IMR-90 (cell line): ENCODE data around the gene TRMT10B. TPM values are rescaled to one million over a fixed set of nuclear protein-coding genes. Genes with fewer than 3 reads are reported as not detected.

Source experiments
- ATAC-seq: fragments of 200-7000 bp; cut with Tn5 transposase; 2 replicates; pipeline ENCODE4 v1.9.1; 2020; ENCODE audit warnings: low read depth, mild to moderate bottlenecking, moderate library complexity
- BruUV-seq: library from RNA; stranded (reverse); fragments of 400-500 nt; replicated peaks from 2 replicates; lab custom pipeline; 2021; lab: Mats Ljungman, UMichigan
- CTCF ChIA-PET: fragments of 300-600 bp; formaldehyde crosslinking; extraction: SDS; loops from one replicate; lab custom pipeline; 2021; ENCODE audit warnings: antibody characterized with exemption; lab: Yijun Ruan, JAX
- POLR2A ChIA-PET: fragments of 300-600 bp; sonication (Branson Sonifier 250); formaldehyde crosslinking; loops from one replicate; lab custom pipeline; 2022; ENCODE audit warnings: antibody characterized with exemption; ENCODE audit not compliant: unreplicated experiment; lab: Charles Lee
- DNase-seq: peaks from one replicate; pipeline ENCODE4 v3.0.0; 2013
- H2AFZ ChIP-seq: replicated peaks from 2 replicates; pipeline ENCODE3; 2013; ENCODE audit warnings: low read length, mild to moderate bottlenecking; ENCODE audit not compliant: poor library complexity
- H2AK5ac ChIP-seq: 2 replicates; pipeline ENCODE4 v1.6.1; 2013; ENCODE audit warnings: low read depth, low read length, inconsistent platforms
- H2AK9ac ChIP-seq: replicated peaks from 2 replicates; pipeline ENCODE3; 2013; ENCODE audit warnings: mild to moderate bottlenecking, low read depth, low read length, moderate library complexity; ENCODE audit not compliant: poor library complexity
- H2BK120ac ChIP-seq: 2 replicates; pipeline ENCODE4 v1.6.1; 2013; ENCODE audit warnings: low read depth, low read length, inconsistent platforms
- H2BK15ac ChIP-seq: 3 replicates; pipeline ENCODE4 v1.6.1; 2013; ENCODE audit warnings: low read depth, low read length, inconsistent platforms
- H2BK20ac ChIP-seq: 2 replicates; pipeline ENCODE4 v1.6.1; 2013; ENCODE audit warnings: low read depth, mild to moderate bottlenecking, inconsistent platforms, low read length, moderate library complexity
- H2BK5ac ChIP-seq: 2 replicates; pipeline ENCODE4 v1.6.1; 2013; ENCODE audit warnings: mild to moderate bottlenecking, low read depth, low read length, inconsistent platforms; ENCODE audit not compliant: poor library complexity, severe bottlenecking
- H3K14ac ChIP-seq: replicated peaks from 2 replicates; pipeline ENCODE4 v1.6.1; 2013; ENCODE audit warnings: low read depth, low read length, inconsistent platforms
- H3K18ac ChIP-seq: 2 replicates; pipeline ENCODE4 v1.6.1; 2013; ENCODE audit warnings: low read depth, low read length, control low read depth
- H3K23ac ChIP-seq: 2 replicates; pipeline ENCODE4 v1.6.1; 2013; ENCODE audit warnings: low read depth, low read length, inconsistent platforms
- H3K27ac ChIP-seq: 2 replicates; pipeline ENCODE4 v1.5.1; 2013; ENCODE audit warnings: mild to moderate bottlenecking, control low read depth, low read length; ENCODE audit not compliant: insufficient read depth
- H3K27me3 ChIP-seq: 2 replicates; pipeline ENCODE4 v1.6.1; 2013; ENCODE audit warnings: low read length; ENCODE audit not compliant: control insufficient read depth, insufficient read depth
- H3K36me3 ChIP-seq: 2 replicates; pipeline ENCODE4 v1.6.1; 2013; ENCODE audit warnings: low read length, mixed read lengths; ENCODE audit not compliant: control insufficient read depth, insufficient read depth
- H3K4ac ChIP-seq: 2 replicates; pipeline ENCODE4 v1.6.1; 2013; ENCODE audit warnings: low read depth, low read length, inconsistent platforms
- H3K4me1 ChIP-seq: 2 replicates; pipeline ENCODE4 v1.6.1; 2013; ENCODE audit warnings: low read length, mixed read lengths; ENCODE audit not compliant: control insufficient read depth, insufficient read depth
- H3K4me2 ChIP-seq: 2 replicates; pipeline ENCODE4 v1.6.1; 2013; ENCODE audit warnings: low read depth, mild to moderate bottlenecking, control low read depth, low read length, moderate library complexity
- H3K4me3 ChIP-seq: 2 replicates; pipeline ENCODE4 v1.5.1; 2013; ENCODE audit warnings: low read depth, mild to moderate bottlenecking, control low read depth, low read length, moderate library complexity; ENCODE audit not compliant: insufficient read depth
- H3K56ac ChIP-seq: 2 replicates; pipeline ENCODE4 v1.6.1; 2013; ENCODE audit warnings: low read length, inconsistent platforms; ENCODE audit not compliant: insufficient read depth; ENCODE audit errors: extremely low read depth
- H3K79me1 ChIP-seq, 2 experiments: 2 replicates each; pipeline ENCODE4 v1.6.1; 2013; ENCODE audit warnings: low read length in 2 of 2, inconsistent platforms in 1 of 2, low read depth in 1 of 2
- H3K9ac ChIP-seq: 2 replicates; pipeline ENCODE4 v1.6.1; 2013; ENCODE audit warnings: low read depth, low read length, control low read depth
- H3K9me1 ChIP-seq: 2 replicates; pipeline ENCODE4 v1.6.1; 2013; ENCODE audit warnings: low read length, inconsistent platforms; ENCODE audit not compliant: insufficient read depth
- H3K9me3 ChIP-seq: 2 replicates; pipeline ENCODE4 v1.6.1; 2013; ENCODE audit warnings: low read length; ENCODE audit not compliant: control insufficient read depth, insufficient read depth
- H4K20me1 ChIP-seq: 2 replicates; pipeline ENCODE4 v1.6.1; 2013; ENCODE audit warnings: low read length, inconsistent platforms; ENCODE audit not compliant: insufficient read depth
- H4K5ac ChIP-seq: 2 replicates; pipeline ENCODE4 v1.6.1; 2013; ENCODE audit warnings: mild to moderate bottlenecking, low read depth, low read length, control low read depth
- H4K8ac ChIP-seq, 2 experiments: 2 replicates each; pipeline ENCODE4 v1.6.1; 2013; ENCODE audit warnings: low read depth in 2 of 2, low read length in 2 of 2, control low read depth in 1 of 2, inconsistent platforms in 1 of 2
- H4K91ac ChIP-seq: 2 replicates; pipeline ENCODE4 v1.6.1; 2013; ENCODE audit warnings: low read depth, low read length, inconsistent platforms; ENCODE audit not compliant: insufficient read depth
- BHLHE40 ChIP-seq: fragments of 150-350 bp; IDR thresholded peaks from 2 replicates; pipeline ENCODE4 v1.6.1; 2016; ENCODE audit warnings: mild to moderate bottlenecking, low read depth, low read length
- ELK1 ChIP-seq: fragments of 150-350 bp; IDR thresholded peaks from 2 replicates; pipeline ENCODE4 v1.6.1; 2016; ENCODE audit warnings: low read depth, mild to moderate bottlenecking, low read length, moderate library complexity, borderline replicate concordance
- FOS ChIP-seq: fragments of 150-350 bp; IDR thresholded peaks from 2 replicates; pipeline ENCODE4 v1.6.1; 2016; ENCODE audit warnings: low read depth, low read length
- MAFK ChIP-seq: IDR thresholded peaks from 2 replicates; pipeline ENCODE4 v1.6.1; 2012; ENCODE audit warnings: low read depth, low read length, improper control_type of control experiment
- POLR2A ChIP-seq: IDR thresholded peaks from 2 replicates; pipeline ENCODE4 v1.6.1; 2012; ENCODE audit warnings: mild to moderate bottlenecking, low read depth, low read length
- SMC3 ChIP-seq: fragments of 150-350 bp; IDR thresholded peaks from 2 replicates; pipeline ENCODE4 v1.6.1; 2016; ENCODE audit warnings: low read depth, mild to moderate bottlenecking, antibody characterized with exemption, low read length, moderate library complexity
- WGBS, 2 experiments: methylation state at CpG; one replicate each; pipeline versions ENCODE4 v1.1.5 to v1.1.7; 2013; ENCODE audit warnings: missing lambda C conversion rate in 2 of 2; ENCODE audit not compliant: insufficient read length in 1 of 2; ENCODE audit errors: extremely low coverage in 2 of 2; 5-methylcytosine and 5-hydroxymethylcytosine counted together
- dilution Hi-C: fragments of 300-500 bp; cut with HindIII; formaldehyde crosslinking; loops from one replicate; pipeline ENCODE4 v1.14.3; 2018; ENCODE audit warnings: low sequenced_read_pairs; ENCODE audit not compliant: unreplicated experiment
- in situ Hi-C: fragments of 300-500 bp; cut with MboI; formaldehyde crosslinking; loops from 3 replicates; pipeline ENCODE4 v1.14.3; 2019; ENCODE audit warnings: low sequenced_read_pairs, inconsistent platforms, mixed read lengths
- intact Hi-C: fragments of 100-400 bp; cut with micrococcal nuclease; formaldehyde crosslinking; loops from 2 replicates; pipeline ENCODE4 v1.10.0; 2022
- polyA plus RNA-seq, 3 experiments: library from polyadenylated mRNA; depleted of rRNA; stranded (reverse); fragments of >200 nt; gene quantifications; 2 replicates each; pipeline ENCODE4 v1.2.3, GENCODE V29; 2012; ENCODE audit warnings: low replicate concordance in 1 of 3
- total RNA-seq: library from RNA; depleted of rRNA; stranded (reverse); fragments of >200 nt; gene quantifications from 2 replicates; pipeline ENCODE4 v1.2.3, GENCODE V29; 2012

Gene TRMT10B
- total and polyA plus RNA-seq, 2 of the 4 experiments (the other 2 are of a cell fraction): 2.3 to 4.5 TPM

GRCh38 chr9:37796232-37796631 is 42.6 kb downstream of the TRMT10B start:
- Histone ChIP-seq H3K27ac (no peak overlapping the region), H3K14ac (no peak overlapping the region), H2BK20ac (no peak overlapping the region), H2AK9ac (no peak overlapping the region), H2AK5ac (no peak overlapping the region), H3K4me1 (no peaks in the 10 kb centered on the region), H2AFZ (no peak overlapping the region), H4K20me1 (0 out of 2 replicates have a peak, but pooled peaks cover under 1% of the 10 kb centered on the region), H2BK120ac (no peak overlapping the region), H3K18ac (no peak overlapping the region), H2BK15ac (no peak overlapping the region), H3K23ac (no peak overlapping the region), H4K8ac (no peak overlapping the region), H3K4me2 (no peak overlapping the region), H3K27me3 (no peaks in the 10 kb centered on the region), H3K4ac (no peak overlapping the region), H3K9ac (no peak overlapping the region), H4K5ac (no peak overlapping the region), H2BK5ac (no peak overlapping the region), H3K9me1 (0 out of 2 replicates have a peak, but pooled peaks cover 3% of the 10 kb centered on the region), H3K9me3 (no peaks in the 10 kb centered on the region), H3K36me3 (no peaks in the 10 kb centered on the region), H3K4me3 (no peak overlapping the region), H3K56ac (no peak overlapping the region), H3K79me1 (peaks cover 8 to 16% of the 10 kb centered on the region in 2 experiments), H4K91ac (no peak overlapping the region)
- DNase-seq (no peak), ATAC-seq (no peak)
- WGBS, 2 experiments: no CpG with 5 or more reads among the region's 2 CpGs
- in situ Hi-C loops: no loop called here
- no peak for TF ChIP-seq BHLHE40
- no peak for TF ChIP-seq MAFK
- no peak for TF ChIP-seq SMC3
- no peak for TF ChIP-seq FOS
- TF ChIP-seq POLR2A: no peak
- no peak for TF ChIP-seq ELK1
- ChIA-PET CTCF (no interaction called here), POLR2A (no interaction called here)
- intact Hi-C loops: no loop called here
- BruUV-seq: no TSS peak
- dilution Hi-C loops: no loop called here
